ENCODE data around the gene C8B.

DNA sequence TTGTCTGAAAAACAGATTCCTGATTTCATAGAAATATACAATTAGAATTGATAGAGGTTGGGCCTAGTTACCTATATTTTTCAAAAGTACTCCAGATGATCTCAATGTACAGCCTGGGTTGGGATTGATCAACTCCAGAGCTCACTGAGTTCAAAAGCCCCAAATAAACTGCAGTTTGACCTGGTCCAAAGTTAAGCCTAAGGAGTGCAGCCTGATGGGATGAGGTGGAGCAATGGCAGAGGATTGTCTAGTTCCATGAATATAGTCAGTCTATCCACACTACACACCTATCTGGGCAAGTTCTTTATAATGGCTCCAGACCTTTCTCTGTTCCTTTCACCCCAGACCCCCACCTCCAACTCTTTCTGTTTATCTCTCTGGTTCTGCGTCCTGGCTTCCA lies 62.0 kb downstream of the C8B start:
- TF ChIP-seq, protein P1, sequence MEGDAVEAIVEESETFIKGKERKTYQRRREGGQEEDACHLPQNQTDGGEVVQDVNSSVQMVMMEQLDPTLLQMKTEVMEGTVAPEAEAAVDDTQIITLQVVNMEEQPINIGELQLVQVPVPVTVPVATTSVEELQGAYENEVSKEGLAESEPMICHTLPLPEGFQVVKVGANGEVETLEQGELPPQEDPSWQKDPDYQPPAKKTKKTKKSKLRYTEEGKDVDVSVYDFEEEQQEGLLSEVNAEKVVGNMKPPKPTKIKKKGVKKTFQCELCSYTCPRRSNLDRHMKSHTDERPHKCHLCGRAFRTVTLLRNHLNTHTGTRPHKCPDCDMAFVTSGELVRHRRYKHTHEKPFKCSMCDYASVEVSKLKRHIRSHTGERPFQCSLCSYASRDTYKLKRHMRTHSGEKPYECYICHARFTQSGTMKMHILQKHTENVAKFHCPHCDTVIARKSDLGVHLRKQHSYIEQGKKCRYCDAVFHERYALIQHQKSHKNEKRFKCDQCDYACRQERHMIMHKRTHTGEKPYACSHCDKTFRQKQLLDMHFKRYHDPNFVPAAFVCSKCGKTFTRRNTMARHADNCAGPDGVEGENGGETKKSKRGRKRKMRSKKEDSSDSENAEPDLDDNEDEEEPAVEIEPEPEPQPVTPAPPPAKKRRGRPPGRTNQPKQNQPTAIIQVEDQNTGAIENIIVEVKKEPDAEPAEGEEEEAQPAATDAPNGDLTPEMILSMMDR (conservative IDR thresholded peaks at IDR 0.05 in 1 of 2, IDR thresholded peaks at IDR 0.05 in 1 of 2; ENCODE audit: extremely low read depth in 1 of 2, insufficient read depth in 1 of 2, low read depth in 1 of 2, low read length in 2 of 2), result no peak
- TF ChIP-seq EZH2 (IDR thresholded peaks at IDR 0.05; ENCODE audit: borderline replicate concordance, low read length), result no peak
